ENCODE results near the gene CYFIP1. TPM values are rescaled to one million over a fixed set of nuclear protein-coding genes. Genes with fewer than 3 reads are reported as not detected.

CYFIP1 gene
- total RNA-seq, 1 donor from 2014 or later: 59.5 TPM

DNA sequence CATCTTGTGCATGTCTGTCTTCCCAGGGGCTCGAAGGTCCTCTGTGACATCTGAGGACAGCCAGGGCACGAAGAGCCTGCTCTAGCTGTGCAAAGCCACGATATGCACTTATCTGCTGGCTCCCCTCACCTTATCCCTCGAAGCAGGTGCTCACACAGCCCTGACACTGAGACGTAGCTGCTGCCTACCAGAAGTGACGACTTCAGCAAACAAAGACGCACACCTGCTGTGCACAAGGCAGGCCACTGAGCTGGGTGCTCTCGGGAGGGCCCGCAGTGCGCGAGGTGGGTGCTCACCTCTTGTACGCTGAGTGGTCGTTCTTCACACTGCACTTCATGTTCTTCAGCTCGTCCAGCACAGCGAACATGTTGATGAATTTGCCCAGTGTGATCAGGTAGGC, 37.3 kb downstream of the CYFIP1 start:
- DNase-seq (ENCODE audit: low read depth): no peak
- no peak overlapping the region for H3K4me3 ChIP-seq (ENCODE audit: low read depth, low read length)
- FAIRE-seq: no peak
- no peaks in the 10 kb centered on the region for H3K27me3 ChIP-seq (ENCODE audit: control insufficient read depth, insufficient read depth, low read length)
- TF ChIP-seq CTCF (IDR thresholded peaks at IDR 0.05; ENCODE audit: insufficient read depth, low read length, severe bottlenecking): no peak
- peaks cover 26% of the 10 kb centered on the region for H3K36me3 ChIP-seq (ENCODE audit: control insufficient read depth, insufficient read depth, low read length)

DNA sequence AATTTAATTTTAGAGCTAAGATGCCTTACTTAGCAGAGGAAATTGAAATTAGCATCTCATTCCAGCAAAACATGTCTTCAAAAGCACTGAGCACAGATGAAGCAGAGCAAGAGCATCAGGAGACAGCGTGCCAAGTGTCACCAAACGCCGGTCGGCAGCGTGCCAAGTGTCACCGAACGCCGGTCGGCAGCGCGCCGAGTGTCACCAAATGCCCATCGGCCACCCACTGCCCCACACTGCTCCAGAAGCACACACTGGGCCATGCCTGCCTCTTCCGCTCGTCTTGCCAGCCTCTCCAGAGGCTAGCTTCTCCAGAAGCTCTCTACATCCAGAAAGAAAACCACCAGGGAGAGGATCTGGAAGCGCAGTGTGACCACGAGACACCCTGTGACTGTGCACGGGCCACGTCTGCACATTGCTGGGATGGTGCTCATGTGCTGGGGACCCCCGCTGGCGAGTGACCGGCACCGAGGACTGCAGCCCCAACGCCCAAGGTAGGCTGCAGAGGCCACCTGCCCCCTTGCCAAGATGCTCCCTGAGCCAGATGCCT, 37.8 kb downstream of the CYFIP1 start:
- no peak for DNase-seq (ENCODE audit: low read depth)
- Histone ChIP-seq H3K36me3 (ENCODE audit: control insufficient read depth, insufficient read depth, low read length) (peaks cover 25% of the 10 kb centered on the region), H3K27me3 (ENCODE audit: control insufficient read depth, insufficient read depth, low read length) (no peaks in the 10 kb centered on the region), H3K4me3 (ENCODE audit: low read depth, low read length) (no peak overlapping the region)
- FAIRE-seq: no peak
- TF ChIP-seq CTCF (IDR thresholded peaks at IDR 0.05; ENCODE audit: insufficient read depth, low read length, severe bottlenecking): no peak

DNA sequence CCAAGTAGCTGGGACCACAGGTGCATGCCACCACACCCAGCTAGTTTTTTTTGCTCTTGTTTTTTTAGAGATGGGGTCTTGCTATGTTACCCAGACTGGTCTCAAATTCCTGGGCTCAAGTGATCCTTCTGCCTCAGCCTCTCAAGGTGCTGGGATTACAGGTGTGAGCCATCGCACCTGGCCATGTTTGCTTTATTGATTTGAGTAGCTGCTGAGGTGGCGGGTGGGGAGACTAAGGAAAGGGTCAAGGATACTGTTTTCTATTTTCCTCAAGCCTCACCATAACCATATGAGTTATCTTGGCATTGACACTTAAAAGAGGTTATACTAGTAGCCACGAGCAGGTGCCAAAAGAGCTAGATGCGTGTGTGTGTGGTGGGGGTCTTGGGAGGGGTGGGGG, 39.0 kb downstream of the CYFIP1 start:
- no peaks in the 10 kb centered on the region for H3K27me3 ChIP-seq (ENCODE audit: control insufficient read depth, insufficient read depth, low read length)
- peaks cover 30% of the 10 kb centered on the region for H3K36me3 ChIP-seq (ENCODE audit: control insufficient read depth, insufficient read depth, low read length)
- FAIRE-seq (no peak), DNase-seq (ENCODE audit: low read depth) (no peak)
- no peak overlapping the region for H3K4me3 ChIP-seq (ENCODE audit: low read depth, low read length)
- no peak for TF ChIP-seq CTCF (IDR thresholded peaks at IDR 0.05; ENCODE audit: insufficient read depth, low read length, severe bottlenecking)

GRCh38 chr15:22939652-22940061, 40.5 kb downstream of the CYFIP1 start:
- FAIRE-seq (no peak), DNase-seq (ENCODE audit: low read depth) (no peak)
- TF ChIP-seq CTCF (IDR thresholded peaks at IDR 0.05; ENCODE audit: insufficient read depth, low read length, severe bottlenecking): no peak
- Histone ChIP-seq H3K4me3 (ENCODE audit: low read depth, low read length) (no peak overlapping the region), H3K36me3 (ENCODE audit: control insufficient read depth, insufficient read depth, low read length) (peaks cover 30% of the 10 kb centered on the region), H3K27me3 (ENCODE audit: control insufficient read depth, insufficient read depth, low read length) (no peaks in the 10 kb centered on the region)

GRCh38 chr15:22939051-22939450, 41.1 kb downstream of the CYFIP1 start:
- no peak for TF ChIP-seq CTCF (IDR thresholded peaks at IDR 0.05; ENCODE audit: insufficient read depth, low read length, severe bottlenecking)
- peaks cover 30% of the 10 kb centered on the region for H3K36me3 ChIP-seq (ENCODE audit: control insufficient read depth, insufficient read depth, low read length)
- H3K27me3 ChIP-seq (ENCODE audit: control insufficient read depth, insufficient read depth, low read length): no peaks in the 10 kb centered on the region
- FAIRE-seq (no peak), DNase-seq (ENCODE audit: low read depth) (no peak)
- no peak overlapping the region for H3K4me3 ChIP-seq (ENCODE audit: low read depth, low read length)
